Dendritic cell treated with granulocyte-macrophage colony-stimulating factor and Interleukin-4, amounts not matched to agents 40 ng/mL and 50 ng/mL, for 4 days (primary cell): ENCODE results near the gene NLK.
"Not testable (repeated sequence)": the region's sequence is repeated elsewhere in the genome, so short reads cannot be mapped to it uniquely, and the experiment has no call there.

ENCODE experiments used
- H3K27ac Mint-ChIP-seq: one replicate; pipeline ENCODE4 v1.8.0; 2022; ENCODE audit warnings: mild to moderate bottlenecking, mixed read lengths
- H3K27me3 Mint-ChIP-seq: one replicate; pipeline ENCODE4 v1.8.0; 2022; ENCODE audit warnings: mild to moderate bottlenecking, mixed read lengths
- H3K36me3 Mint-ChIP-seq: one replicate; pipeline ENCODE4 v1.8.0; 2022; ENCODE audit warnings: low read depth, mixed read lengths
- H3K4me1 Mint-ChIP-seq: one replicate; pipeline ENCODE4 v1.8.0; 2022; ENCODE audit warnings: low read depth, mixed read lengths
- H3K4me3 Mint-ChIP-seq: one replicate; pipeline ENCODE4 v1.8.0; 2022; ENCODE audit warnings: mild to moderate bottlenecking, moderate library complexity, mixed read lengths
- H3K9me3 Mint-ChIP-seq: one replicate; pipeline ENCODE4 v1.8.0; 2022; ENCODE audit warnings: mixed read lengths
- intact Hi-C: fragments of 100-400 bp; cut with micrococcal nuclease; formaldehyde crosslinking; loops from one replicate; pipeline ENCODE4 v1.15.0; 2022

NLK gene

DNA sequence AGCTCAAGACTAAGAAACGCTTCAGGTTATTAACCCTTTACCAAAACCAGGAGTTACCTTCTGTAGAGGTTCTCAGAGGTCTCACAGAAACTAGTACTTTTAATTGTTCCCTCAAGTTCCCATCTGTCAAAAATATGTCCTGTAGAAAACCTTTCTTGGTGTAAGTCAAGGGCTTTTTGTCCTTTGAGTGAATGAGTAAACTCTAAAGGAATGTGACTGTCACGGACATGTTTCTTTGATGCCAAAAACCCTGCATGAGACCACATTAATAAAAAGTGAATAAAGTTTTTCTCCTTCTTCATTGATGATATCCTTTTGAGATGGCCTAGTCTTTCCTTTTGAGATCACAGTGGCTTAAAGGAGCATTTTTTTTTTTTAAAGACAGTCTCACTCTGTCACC lies 102.9 kb downstream of the NLK start:
- H3K27me3 Mint-ChIP-seq = no peaks in the 10 kb centered on the region
- no peaks in the 10 kb centered on the region for H3K9me3 Mint-ChIP-seq
- H3K27ac Mint-ChIP-seq = no peak overlapping the region
- intact Hi-C loops = no loop called here
- H3K36me3 Mint-ChIP-seq = peaks cover 19% of the 10 kb centered on the region
- H3K4me1 Mint-ChIP-seq = peaks cover 6% of the 10 kb centered on the region
- H3K4me3 Mint-ChIP-seq = no peak overlapping the region

DNA sequence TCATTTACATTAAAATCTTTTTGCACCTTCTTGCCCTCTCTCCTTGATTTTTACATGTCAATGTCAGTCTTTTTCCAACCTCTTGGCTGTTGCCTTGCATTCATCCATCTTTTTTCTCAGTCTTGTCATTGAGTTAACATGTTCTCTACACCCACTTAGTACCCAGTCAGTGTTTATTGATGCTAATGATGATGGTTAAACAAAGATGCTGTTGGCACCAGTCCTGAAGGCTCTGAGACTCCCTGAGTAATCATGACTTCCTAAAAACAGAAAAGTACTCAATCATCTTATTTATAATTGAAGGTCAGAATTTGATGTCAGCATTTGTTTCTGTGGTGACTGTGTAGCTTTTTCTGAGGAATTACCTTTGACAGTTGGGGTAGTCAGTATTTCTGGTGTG lies 104.5 kb downstream of the NLK start:
- peaks cover 6% of the 10 kb centered on the region for H3K4me1 Mint-ChIP-seq
- H3K27me3 Mint-ChIP-seq = no peaks in the 10 kb centered on the region
- no peaks in the 10 kb centered on the region for H3K9me3 Mint-ChIP-seq
- intact Hi-C loops = no loop called here
- no peak overlapping the region for H3K4me3 Mint-ChIP-seq
- no peak overlapping the region for H3K27ac Mint-ChIP-seq
- H3K36me3 Mint-ChIP-seq = peaks cover 10% of the 10 kb centered on the region

DNA sequence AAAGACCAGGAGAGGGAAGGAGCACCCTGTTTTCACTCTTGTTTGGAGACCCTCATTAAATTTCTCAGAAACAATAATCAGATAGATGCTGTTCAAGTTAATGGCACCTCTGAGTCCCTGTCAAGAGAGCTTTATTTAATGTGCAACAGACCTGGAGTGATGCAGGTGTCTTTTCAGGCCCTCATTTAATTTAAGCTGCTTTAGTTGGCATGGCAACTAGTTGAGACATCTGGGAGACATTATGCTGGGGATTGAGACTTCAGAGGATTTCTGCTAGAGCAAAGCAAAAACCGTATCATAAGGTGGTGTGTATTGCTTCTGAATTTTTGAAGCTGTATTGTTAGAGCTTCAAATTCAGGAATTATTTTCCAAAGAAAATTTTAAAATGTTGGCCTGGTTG lies 108.5 kb downstream of the NLK start:
- Mint-ChIP-seq H3K27ac (no peak overlapping the region), H3K4me3 (no peak overlapping the region), H3K9me3 (no peaks in the 10 kb centered on the region), H3K27me3 (no peaks in the 10 kb centered on the region), H3K36me3 (peaks cover 9% of the 10 kb centered on the region), H3K4me1 (peaks cover 6% of the 10 kb centered on the region)
- intact Hi-C loops = no loop called here

DNA sequence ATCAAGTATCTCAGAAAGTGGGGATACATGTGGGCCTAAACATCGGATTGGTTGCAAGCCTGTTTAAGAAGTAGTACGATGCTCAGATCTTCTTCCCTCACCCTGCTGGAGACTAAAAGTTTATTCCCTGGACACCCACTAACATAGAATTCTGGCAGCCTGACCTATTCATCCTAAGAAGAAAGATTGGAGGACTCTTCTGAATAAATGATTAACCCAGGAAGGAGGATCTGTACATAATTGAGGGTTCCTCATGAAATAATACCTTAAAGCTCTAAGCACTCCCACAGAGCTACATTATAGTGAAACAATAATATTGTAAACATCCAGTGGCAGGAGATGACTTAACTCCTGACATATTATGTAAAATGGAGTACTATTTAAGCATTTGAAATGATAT lies 111.7 kb downstream of the NLK start:
- Mint-ChIP-seq H3K4me3 (no peak overlapping the region), H3K36me3 (peaks cover 9% of the 10 kb centered on the region), H3K27ac (no peak overlapping the region), H3K4me1 (no peaks in the 10 kb centered on the region), H3K9me3 (no peaks in the 10 kb centered on the region), H3K27me3 (no peaks in the 10 kb centered on the region)
- intact Hi-C loops = no loop called here

DNA sequence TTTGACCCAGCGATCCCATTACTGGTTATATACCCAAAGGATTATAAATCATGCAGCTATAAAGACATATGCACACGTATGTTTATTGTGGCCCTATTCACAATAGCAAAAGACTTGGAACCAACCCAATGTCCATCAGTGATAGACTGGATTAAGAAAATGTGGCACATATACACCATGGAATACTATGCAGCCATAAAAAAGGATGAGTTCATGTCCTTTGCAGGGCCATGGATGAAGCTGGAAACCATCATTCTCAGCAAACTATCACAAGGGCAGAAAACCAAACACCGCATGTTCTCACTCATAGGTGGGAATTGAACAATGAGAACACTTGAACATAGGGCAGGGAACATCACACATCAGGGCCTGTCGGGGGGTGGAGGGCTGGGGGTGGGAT lies 112.9 kb downstream of the NLK start:
- H3K27me3 Mint-ChIP-seq, H3K4me1 Mint-ChIP-seq, H3K36me3 Mint-ChIP-seq, H3K4me3 Mint-ChIP-seq, H3K9me3 Mint-ChIP-seq, H3K27ac Mint-ChIP-seq, intact Hi-C loops: not testable (repeated sequence)

DNA sequence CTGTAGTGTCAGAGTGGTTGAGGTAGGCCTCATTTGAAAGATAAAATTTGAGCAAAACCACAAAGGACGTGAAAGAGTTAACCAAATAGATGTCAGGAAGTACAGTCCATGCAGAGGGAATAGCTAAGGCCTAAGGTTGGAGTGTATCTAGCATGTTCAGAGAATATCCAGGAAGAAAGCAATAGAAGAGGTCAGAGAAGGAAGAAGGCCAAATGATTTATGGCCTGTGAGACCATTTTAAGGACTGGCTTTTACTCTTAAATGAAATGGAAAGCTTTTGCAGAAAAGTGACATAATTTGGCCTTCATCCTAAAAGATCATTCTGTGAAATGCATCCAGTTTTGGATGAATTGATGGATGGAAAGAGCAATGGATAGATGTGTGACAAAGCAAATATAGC lies 116.5 kb downstream of the NLK start:
- Mint-ChIP-seq H3K27ac (no peak overlapping the region), H3K4me1 (peaks cover 11% of the 10 kb centered on the region), H3K9me3 (no peaks in the 10 kb centered on the region), H3K4me3 (no peak overlapping the region), H3K36me3 (peaks cover 23% of the 10 kb centered on the region), H3K27me3 (no peaks in the 10 kb centered on the region)
- intact Hi-C loops = no loop called here

DNA sequence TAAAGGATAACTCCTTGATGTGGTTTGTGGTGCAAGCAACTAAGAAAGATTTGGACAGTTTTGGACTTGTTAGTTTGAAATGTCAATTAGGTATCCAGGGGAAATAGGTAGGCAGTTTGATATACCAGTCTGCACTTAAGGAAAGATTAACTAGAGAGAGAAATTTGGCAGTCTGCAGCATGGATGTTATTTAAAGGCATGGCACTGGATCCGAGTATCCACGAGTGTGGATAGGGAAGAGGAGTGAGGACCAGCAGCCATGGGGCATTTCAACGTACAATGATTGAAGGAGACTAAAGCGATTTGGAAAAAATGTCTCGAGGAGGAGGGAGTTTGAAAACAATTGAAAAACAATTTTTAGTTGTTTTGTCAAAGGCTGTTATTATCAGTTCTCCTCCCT lies 117.4 kb downstream of the NLK start:
- peaks cover 25% of the 10 kb centered on the region for H3K36me3 Mint-ChIP-seq
- H3K4me1 Mint-ChIP-seq = peaks cover 16% of the 10 kb centered on the region
- H3K9me3 Mint-ChIP-seq = no peaks in the 10 kb centered on the region
- no peak overlapping the region for H3K27ac Mint-ChIP-seq
- H3K4me3 Mint-ChIP-seq = no peak overlapping the region
- no peaks in the 10 kb centered on the region for H3K27me3 Mint-ChIP-seq
- intact Hi-C loops = no loop called here

DNA sequence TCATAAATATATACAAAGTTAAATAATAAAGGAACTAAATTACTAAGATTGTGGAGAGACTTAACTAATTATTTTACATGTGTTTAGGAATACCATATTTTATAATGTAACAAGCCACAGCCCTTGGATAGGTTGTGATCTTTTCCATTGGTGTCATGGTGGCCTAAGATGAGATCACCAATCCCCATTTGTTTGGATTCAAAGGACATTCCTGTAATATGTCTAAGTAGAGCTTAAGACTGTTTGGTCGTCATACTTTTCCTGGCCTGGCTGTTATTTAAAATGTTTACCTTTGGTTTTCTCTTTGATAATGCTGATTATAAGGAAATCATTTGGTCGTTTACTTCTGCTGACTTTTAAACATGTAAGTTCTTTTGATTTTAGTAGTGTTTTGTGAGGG lies 118.1 kb downstream of the NLK start:
- H3K4me1 Mint-ChIP-seq = peaks cover 16% of the 10 kb centered on the region
- H3K27me3 Mint-ChIP-seq = no peaks in the 10 kb centered on the region
- no peak overlapping the region for H3K4me3 Mint-ChIP-seq
- H3K36me3 Mint-ChIP-seq = peaks cover 31% of the 10 kb centered on the region
- H3K27ac Mint-ChIP-seq = no peak overlapping the region
- H3K9me3 Mint-ChIP-seq = no peaks in the 10 kb centered on the region
- intact Hi-C loops = no loop called here

DNA sequence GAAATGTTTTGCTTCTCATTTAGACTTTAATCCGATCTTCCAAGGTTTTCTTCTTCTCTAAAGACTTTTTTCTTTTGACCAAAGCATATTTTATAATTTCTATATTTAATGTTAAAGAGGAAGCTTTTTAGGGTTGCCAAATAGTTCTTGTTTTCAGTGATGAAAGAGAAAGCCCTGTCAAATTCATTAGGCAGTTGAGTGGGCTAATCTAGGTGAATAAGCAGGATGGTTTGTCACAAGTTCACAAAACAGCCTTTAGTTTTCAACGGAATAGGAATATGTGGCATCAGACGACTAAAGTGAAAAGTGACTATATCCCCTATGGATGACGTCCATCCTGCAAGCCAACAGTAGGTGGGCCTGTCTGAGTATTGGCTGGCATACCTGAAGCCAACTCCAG lies 118.8 kb downstream of the NLK start:
- no peak overlapping the region for H3K4me3 Mint-ChIP-seq
- no peak overlapping the region for H3K27ac Mint-ChIP-seq
- no peaks in the 10 kb centered on the region for H3K27me3 Mint-ChIP-seq
- intact Hi-C loops = no loop called here
- no peaks in the 10 kb centered on the region for H3K9me3 Mint-ChIP-seq
- peaks cover 32% of the 10 kb centered on the region for H3K36me3 Mint-ChIP-seq
- H3K4me1 Mint-ChIP-seq = peaks cover 16% of the 10 kb centered on the region

DNA sequence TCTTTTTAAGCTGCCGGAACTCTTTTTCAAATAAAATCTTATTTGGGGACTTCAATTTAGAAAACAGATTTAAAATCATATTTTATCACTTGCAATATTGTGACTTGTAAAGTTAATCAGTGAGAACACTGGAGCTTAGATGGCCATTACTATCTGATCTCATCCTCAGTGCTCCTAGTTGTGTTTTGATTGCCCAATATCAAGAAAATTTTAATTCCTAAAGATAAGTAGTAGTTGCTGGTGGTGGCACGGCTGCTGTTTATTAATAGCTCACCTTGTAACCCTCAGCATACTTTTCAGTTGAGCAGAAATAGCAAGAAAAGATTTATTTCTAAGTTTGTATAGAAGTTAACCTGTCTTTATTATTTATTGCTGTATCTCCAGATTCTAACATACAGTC lies 124.0 kb downstream of the NLK start:
- Mint-ChIP-seq H3K27me3 (no peaks in the 10 kb centered on the region), H3K36me3 (peaks cover 56% of the 10 kb centered on the region), H3K4me1 (peaks cover 16% of the 10 kb centered on the region), H3K9me3 (no peaks in the 10 kb centered on the region), H3K27ac (no peak overlapping the region), H3K4me3 (no peak overlapping the region)
- intact Hi-C loops = no loop called here

DNA sequence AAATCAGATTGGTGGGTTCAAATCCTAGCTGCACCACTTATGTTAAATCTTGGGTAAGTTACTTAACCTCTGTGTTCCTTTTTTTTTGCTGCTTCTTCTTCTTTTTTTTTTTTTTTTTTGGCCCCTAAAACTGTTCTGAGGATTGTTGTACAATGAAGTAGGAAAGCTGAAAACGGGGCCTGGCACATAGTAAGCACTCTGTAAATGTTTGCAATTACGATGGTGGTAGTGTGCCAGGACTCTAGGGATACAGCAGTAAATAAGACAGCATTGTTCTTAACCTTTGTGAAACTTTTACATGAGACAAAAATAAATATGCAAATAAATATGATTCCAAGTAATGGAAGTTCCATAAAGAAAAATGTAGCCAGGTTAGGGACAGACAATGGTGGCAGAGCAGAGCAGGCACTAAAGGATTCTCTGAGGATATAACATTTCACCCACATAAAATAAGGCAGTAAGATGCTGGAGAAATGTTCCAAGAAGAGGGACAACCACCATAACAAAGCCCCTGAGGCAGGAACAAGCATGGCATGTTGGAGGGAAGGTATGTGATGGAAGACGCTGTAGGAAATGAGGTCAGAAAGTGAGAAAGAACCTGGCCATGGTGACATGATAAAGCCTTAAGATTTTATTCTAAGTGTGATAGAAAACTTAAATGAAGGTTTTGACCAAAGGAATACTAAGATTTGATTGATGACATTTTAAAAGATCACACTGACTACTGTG lies 127.3 kb downstream of the NLK start:
- Mint-ChIP-seq H3K4me1 (peaks cover 13% of the 10 kb centered on the region), H3K4me3 (no peak overlapping the region), H3K27me3 (no peaks in the 10 kb centered on the region), H3K36me3 (peaks cover 61% of the 10 kb centered on the region), H3K27ac (no peak overlapping the region), H3K9me3 (no peaks in the 10 kb centered on the region)
- intact Hi-C loops = no loop called here

DNA sequence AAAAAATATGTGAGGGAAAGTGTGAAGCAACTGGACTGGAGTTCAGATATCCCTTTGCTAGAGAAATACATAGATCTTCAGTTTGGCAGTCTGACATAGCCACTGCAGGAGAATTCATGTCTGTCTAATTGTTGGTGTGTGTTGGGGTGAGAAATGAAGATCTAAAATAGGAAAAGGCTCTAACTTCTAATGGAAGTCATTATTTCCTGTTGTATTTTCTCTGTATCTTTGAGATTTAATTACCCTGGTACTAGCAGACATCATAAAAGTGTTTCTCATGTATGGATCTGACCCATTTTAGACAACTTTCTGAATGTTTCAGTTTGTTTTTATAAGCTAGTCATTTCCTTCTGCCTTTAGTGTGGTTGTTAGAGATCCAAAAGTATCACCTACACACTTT lies 128.3 kb downstream of the NLK start:
- Mint-ChIP-seq H3K9me3 (no peaks in the 10 kb centered on the region), H3K4me3 (no peak overlapping the region), H3K4me1 (peaks cover 13% of the 10 kb centered on the region), H3K27me3 (no peaks in the 10 kb centered on the region), H3K27ac (no peak overlapping the region), H3K36me3 (peaks cover 60% of the 10 kb centered on the region)
- intact Hi-C loops = no loop called here

DNA sequence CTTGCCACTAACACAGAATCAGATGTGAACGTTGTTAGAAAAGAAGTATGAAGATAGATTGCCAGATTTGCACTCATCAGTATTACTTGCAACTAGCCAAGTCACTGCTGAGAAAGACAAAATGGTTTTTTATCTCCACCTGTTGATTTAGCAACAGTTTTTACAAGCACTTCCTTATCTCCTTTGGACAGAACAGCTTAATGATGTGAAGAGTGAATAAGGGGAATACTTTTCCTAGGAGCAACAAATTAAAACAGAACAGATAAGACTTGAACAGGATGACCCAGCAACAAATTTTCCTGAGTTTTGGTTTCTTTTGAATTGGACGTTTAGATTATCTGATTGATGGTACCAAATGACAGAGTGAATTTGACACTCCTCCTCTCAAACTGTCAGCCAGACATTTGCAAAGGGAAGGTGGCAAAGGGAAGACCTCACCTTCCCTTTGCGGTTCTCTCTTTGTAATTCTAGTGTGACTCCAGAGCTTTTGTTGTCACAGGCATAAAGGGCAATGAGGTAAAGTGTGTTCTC lies 130.6 kb downstream of the NLK start:
- no peak overlapping the region for H3K4me3 Mint-ChIP-seq
- peaks cover 53% of the 10 kb centered on the region for H3K36me3 Mint-ChIP-seq
- H3K27me3 Mint-ChIP-seq = no peaks in the 10 kb centered on the region
- H3K4me1 Mint-ChIP-seq = peaks cover 21% of the 10 kb centered on the region
- no peak overlapping the region for H3K27ac Mint-ChIP-seq
- intact Hi-C loops = no loop called here
- no peaks in the 10 kb centered on the region for H3K9me3 Mint-ChIP-seq

DNA sequence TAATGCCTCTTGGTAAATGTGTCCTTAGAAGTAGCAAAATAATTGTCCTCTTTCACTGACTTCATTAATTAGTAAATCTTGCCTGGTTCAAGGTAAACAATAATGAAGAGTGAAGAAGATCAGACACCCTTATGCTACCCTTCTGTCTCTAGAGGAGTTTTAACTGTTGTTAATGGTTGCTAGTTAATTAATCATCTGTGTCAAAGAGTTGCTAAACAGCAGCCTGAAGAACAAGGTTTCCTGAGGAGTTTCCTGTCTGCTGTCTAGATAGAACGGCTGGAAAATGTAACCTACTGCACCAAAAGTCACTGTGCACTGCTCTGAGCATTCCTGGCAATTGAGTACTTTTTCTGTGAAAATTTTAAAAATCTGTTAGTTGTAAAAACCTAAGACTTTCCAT lies 131.3 kb downstream of the NLK start:
- intact Hi-C loops = no loop called here
- peaks cover 23% of the 10 kb centered on the region for H3K4me1 Mint-ChIP-seq
- H3K36me3 Mint-ChIP-seq = peaks cover 48% of the 10 kb centered on the region
- no peaks in the 10 kb centered on the region for H3K9me3 Mint-ChIP-seq
- H3K4me3 Mint-ChIP-seq = no peak overlapping the region
- no peaks in the 10 kb centered on the region for H3K27me3 Mint-ChIP-seq
- no peak overlapping the region for H3K27ac Mint-ChIP-seq

DNA sequence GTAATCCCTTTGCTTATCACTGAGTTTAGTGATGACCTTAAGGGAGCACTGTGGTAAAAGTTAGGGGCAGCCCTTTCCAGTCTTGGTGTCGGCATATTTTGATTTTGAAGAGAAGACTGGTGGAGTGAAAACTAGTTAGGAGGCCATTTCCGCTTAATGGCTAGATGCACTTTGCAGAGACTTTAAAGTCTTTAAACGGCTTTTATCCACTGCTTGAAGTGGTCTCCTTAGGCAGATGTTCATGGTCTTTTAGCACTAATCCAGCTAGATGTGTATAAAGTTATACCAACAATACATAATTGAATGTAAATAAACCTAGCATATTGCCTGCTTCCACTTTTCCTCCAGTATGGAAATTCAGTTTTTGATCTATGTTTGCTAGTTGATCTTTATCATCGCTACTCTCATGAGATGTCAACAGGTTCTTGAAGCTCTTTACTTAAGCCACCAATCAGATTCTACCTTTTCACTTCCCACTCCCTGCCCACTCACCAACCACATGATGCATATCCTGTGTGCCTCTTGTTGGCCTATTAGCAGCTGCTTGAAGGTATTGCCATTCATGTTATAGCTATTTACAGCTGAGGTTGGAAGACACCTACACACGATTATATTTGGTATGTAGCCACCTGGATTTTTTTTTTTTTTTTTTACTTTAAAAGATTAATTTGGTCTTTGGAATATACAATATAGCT lies 132.0 kb downstream of the NLK start:
- H3K4me1 Mint-ChIP-seq = peaks cover 24% of the 10 kb centered on the region
- H3K4me3 Mint-ChIP-seq = no peak overlapping the region
- intact Hi-C loops = no loop called here
- H3K9me3 Mint-ChIP-seq = no peaks in the 10 kb centered on the region
- no peaks in the 10 kb centered on the region for H3K27me3 Mint-ChIP-seq
- H3K27ac Mint-ChIP-seq = no peak overlapping the region
- H3K36me3 Mint-ChIP-seq = peaks cover 41% of the 10 kb centered on the region
